HG03442 (cell line): ENCODE data around the gene ZFHX3.

Experiments
- ATAC-seq: cut with Tn5 transposase; IDR thresholded peaks from one replicate; pipeline ENCODE4 v1.9.1; 2021; ENCODE audit warnings: mild to moderate bottlenecking, moderate library complexity; ENCODE audit not compliant: unreplicated experiment

Gene ZFHX3

DNA sequence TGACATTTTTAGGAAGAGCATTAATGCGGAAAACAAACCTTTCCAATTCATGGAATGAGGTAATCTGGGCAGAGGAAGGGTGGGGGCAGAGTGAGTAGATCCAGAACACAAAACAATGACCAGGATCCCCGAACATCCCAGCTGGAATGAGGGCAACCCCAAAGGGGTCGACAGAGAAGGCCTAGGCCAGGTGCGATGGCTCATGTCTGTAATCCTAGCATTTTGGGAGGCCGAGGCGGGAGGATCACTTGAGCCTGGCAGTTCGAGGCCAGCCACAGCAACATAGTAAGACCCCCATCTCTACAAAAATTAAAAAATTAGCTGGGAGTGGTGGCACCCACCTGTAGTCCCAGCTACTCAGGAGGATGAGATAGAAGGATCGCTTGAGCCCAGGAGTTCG lies 64.7 kb downstream of the ZFHX3 start:
- no peak for ATAC-seq

DNA sequence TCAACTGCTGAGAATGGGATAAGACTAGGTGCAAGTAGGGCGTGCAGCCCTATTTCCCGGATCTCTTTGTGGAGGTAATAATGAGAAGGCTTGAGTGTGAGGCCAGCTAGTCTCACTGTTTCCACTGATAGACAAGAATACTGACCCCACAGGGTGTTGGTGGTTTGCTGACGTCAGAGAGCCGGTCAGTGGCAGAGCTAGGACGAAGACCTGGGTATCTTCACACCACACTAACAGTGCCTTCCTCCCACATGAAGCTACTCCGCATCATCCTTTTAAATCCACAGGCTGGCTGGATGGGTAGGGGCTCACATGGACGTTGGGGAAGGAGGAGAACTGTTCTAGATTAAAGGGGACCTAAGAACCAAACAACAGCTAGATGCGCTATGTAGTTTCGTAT lies 68.0 kb downstream of the ZFHX3 start:
- no peak for ATAC-seq

DNA sequence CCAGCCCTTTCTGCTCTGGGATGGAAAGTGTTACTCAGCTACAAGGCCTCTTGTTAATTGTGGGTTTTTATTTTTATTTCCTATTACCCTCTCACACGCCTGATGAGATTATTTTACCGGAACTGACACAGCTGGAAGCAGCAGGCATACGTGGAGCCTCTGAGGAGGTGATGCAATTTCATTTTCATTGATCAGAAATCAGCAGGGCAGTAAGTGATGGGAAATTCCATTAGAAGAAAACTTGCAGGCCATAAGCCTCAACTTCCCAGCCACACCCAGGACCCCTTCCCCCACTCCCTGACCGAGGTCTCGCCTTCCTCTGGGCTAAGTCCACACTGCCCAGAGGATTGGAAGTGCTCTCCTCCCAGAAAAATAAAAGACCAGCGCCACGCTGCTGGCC lies 69.7 kb downstream of the ZFHX3 start:
- no peak for ATAC-seq

DNA sequence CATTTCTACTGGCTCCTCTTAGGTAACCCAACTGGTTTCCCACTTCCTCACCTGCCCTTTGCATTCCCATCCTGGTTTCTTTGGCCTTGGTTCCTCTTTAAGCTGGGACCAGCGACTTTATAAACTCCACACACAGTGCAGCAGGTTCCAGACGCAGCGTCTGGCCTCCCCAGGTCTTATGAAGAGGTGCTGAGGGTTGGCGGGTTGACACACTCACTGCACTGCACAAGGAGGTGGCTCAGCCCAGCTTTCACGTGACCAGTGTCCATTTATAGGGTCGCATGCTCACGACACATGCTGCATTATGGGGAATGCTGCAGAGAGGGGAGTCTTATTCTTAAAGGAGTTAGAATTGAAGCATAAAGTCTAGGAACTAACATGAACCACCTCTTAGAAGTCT lies 70.8 kb downstream of the ZFHX3 start:
- no peak for ATAC-seq

DNA sequence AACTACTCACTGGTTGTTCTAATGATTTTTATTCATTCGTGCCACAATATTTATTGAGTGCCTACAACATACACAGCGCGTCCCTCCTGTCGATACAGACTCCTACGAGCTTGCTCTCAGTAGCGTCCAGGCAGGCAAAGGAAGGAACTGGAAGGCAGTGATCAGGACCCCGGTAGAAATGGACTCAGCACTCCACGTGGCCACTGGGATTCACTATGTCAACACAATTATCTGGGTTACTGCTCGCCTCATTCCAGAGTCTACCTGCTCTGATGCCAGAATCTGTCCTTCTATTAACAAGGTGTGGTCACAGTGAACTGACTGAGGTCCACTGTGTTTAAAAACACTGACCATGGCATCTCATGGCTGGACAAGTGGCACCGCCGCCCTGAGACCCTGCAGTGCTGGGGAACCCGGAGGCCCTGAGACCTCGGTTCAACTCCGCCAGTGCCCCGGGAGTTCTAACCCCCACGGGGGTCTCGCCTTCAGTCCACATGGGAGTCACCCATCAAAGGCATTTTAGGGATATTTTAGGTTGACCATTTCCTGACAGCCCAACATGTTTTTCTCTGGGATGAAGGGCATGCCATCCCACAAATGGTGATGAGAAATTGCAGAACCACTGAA lies 71.4 kb downstream of the ZFHX3 start:
- ATAC-seq = no peak

DNA sequence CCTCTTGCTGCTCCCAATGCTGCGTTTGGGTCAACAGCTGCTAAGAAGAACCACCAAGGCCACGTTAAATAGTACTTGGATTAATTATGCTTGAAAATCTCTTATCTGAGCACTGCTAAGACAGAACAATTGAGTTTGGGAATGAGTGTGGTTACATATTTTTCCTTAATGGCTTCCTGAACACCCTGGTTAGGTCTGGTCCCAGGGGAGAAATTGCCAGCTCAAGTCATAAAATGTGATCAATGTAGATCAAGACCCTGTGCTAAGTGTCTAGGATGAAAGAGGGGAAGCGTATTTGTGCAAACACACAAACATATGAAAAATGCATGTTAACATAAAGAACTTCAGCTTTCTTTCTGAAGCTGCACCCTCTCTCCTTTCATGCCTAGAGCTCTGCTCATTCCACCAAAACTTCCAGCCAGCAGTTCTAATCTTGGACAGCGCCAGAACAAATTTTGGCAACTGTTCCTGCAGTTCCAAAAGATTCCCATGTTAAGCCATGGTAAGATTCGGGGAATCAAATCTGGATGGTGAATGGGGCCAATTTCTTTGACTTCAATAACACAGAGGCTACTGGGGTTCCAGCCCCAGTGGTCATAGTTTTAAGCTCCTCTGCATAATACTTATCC lies 72.0 kb downstream of the ZFHX3 start:
- ATAC-seq = no peak

DNA sequence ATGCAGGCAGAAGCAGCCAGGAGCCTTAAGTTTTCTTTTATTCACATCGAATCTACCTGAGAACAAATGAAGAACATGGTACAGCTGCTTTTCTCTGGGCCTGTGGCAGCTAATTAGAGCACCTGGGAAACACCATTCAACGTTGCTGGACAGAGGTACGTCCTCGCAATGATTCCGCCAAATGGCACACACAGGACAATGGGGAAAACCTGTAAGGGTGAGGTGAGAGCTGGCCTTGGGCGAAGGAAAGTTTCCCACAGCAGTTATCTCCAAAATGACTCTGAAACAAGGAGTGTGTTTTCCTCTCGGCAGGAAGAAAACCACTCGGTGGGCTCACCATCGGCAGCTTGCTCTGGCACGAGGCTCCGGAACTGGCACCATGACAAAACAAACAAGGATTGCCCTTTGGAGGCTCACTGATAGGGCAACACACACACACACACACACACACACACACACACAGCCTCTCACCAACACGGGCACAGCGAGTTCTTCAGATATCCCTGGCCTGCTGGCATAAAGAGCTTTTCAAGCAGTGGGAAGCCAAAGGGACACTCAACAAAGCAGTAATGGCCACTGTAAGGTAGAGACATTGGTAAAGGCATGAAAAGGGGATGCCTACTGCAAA lies 73.7 kb downstream of the ZFHX3 start:
- no peak for ATAC-seq

DNA sequence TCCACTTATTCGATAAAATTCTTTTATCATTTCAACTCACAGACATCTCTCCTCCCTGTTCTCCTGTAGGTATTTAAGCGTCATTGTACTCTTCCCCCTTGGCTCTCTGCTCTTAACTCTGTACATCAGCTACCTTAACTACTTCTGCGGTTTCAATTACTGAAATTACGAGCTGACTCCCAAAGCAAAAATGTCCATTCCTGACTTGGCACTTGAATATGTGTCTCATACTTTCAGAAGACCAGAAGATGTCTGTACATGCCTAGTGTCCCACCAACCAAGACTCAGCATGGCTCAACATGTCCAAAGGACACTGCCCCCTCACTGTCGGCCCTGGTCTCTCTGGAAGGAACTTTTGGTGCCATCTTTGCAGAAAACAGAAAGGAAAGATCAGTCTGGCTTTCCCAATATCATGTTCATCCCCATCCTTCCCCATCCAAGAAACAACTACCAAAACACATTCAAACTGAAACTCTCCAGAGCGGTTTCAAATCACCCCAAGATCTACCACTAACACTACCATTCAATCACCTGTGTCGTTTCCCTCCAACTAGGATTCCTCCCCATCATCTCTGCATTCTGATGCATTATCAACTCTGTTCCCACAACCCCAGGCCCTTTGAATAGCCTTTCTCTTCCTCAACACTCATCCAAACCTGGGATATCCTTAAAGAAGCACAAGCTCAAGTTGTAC lies 74.9 kb downstream of the ZFHX3 start:
- ATAC-seq = no peak

DNA sequence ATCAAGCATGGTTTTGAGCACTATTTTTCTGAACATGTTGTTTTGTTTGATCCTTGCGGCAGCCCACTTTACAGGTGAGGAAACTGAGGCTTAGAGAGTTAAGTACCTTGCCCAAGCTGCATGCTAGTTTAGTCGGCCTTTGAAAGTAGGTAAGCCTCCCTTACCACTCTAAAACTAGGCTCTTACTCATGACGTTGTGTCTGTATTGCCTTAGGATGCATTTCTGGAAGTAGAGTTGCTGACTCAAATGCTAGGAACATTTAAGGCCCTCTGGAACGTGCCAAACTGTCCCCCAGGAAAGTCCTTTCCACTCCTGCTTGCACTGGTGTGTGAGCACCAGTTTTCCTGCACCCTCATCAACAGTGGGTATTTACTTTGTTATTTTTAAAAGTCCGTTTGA lies 76.6 kb downstream of the ZFHX3 start:
- no peak for ATAC-seq

DNA sequence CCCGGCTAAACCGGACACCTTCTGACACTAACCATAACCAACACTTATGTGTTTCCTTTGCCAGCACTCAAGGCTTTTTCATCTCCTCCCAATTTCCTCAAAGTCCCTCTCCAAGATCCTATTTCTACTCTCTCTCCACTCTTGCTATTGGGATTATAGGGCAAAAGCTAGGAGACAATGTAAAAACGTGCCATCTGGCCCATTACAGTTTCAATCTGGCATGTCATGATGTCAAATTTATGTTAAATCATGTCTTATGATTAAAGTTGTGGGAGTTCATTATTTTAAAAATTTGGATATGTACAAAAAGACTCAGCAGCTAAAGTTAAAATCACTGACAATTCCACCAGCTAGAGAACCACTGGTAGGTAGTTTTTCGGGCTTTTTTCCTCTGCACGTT lies 77.3 kb downstream of the ZFHX3 start:
- no peak for ATAC-seq

DNA sequence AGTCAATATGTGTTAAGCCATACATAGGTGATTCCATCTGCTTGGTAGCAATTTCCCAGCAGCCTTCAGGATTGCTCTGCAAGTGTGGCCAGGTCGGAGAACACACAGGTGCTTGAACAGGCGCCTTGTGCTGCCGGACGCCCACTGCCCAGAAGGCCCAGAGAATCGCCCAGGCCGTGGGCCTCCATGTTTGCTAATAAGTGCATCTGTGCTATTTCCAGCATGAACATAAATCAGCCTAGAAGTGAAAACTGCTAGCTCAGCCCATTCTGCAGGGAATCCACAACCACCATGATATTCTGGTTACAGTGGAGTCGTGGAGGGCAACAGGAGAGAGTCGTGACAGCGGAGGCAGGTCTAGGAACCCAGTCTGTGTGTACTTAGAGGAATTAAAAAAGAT lies 78.1 kb downstream of the ZFHX3 start:
- no peak for ATAC-seq

DNA sequence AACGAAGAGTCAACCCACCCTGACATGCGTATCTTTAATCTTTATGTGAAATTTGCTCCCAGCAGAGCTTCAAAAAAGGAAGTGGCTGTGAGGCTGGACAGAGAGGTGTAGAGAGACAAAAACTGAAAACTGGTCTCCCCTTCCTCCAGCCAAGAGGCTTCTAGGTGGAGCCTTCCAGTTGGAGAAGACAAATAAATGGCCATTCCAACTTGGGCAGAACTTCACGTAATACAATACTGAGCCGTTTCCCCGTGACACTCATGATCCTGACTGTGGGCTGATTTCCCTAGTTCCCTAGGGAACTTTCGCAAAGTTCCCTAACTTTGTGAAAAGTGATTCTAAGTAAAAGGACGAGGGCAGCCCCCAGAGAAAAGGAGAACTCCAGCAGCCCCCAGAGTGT lies 78.8 kb downstream of the ZFHX3 start:
- ATAC-seq = no peak

DNA sequence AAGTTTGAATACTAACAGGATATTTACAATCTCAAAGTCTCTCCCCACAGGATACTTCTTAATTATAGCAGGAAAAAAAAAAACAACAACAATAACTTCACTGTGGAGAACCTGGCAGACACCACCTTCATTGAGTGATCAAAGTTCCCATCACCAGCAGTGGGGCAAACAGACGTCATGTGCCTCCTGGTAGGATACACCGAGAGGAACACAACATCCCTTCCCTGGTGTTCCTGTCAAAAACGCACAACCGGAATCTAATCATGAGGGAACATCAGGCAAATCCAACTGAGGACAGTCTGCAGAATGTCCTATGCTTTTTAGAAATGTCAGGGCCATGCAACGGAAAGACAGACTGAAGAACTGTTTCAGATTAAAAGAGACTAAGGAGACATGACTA lies 80.0 kb downstream of the ZFHX3 start:
- ATAC-seq = no peak

DNA sequence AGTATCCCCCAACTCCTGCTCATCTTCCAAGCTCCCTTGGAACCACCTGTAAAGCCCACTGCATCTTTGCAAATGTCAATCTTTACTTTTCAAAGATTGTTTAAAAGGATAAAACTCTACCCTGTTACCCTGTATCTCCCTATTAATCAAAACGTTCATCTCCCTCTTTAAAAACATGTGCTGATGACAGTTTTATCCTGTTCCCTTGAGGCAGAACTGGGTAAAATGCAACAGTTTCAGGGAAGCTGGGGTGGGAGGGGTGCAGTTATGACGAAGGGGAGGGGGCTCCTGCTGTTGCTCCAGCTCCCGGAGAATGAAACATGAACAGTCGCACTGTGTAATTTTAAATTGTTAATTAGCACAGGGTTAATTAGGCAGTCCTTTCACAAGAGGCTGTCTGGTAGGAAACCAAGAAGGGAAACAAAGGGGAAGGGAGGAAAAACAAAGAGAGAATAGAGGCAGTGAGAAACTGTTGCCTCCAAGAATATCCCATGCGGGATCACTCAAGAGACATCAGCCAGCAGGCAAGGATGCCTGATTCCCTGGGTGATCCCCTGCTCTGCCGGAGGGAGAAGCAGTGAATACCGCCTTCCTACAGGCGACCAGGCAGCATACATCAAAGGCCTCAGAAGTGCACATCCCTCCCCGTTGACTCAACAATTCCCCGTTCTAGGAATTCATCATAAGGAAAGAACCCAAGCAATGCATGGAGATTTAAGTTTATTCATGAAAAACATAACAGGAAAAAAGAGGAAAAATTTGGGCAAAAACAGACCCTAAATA lies 84.2 kb downstream of the ZFHX3 start:
- no peak for ATAC-seq

DNA sequence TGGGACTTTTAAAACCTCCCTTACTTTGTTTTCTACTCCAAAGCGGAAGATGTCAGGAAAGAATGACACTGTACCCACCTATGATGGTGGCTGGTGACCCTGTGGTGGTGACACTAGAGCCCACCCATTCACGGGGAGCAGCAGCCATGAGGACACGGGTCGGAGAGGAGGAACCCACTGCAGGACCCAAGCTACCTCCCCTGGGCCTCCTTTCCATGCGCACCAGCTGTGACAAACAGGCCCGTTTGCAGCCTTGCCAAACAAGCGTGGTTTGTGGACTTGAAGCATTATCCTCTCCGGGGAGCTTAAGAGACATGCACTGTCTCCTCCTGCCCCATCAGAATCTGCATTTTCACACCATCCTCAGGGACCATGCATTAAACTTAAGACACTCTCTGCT lies 85.6 kb downstream of the ZFHX3 start:
- ATAC-seq = no peak

DNA sequence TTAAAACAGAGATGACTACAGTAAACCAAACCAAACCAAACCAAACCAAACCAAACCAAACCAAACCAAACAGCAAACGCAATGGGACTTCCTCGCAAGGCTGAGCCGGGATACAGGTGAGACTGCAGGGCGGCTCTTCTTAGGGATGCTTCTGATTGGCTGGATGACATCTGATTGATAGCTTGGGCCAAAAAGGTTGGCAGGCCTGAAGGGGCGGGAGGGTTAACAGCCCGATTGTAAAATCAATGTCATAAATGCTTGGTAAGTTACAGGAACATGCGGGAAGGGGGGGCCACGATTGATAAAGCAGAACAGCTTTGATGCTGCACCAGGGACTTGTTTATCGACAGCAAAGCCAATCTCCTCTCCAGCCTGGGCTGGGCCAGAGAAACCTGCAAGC lies 86.1 kb downstream of the ZFHX3 start:
- no peak for ATAC-seq

DNA sequence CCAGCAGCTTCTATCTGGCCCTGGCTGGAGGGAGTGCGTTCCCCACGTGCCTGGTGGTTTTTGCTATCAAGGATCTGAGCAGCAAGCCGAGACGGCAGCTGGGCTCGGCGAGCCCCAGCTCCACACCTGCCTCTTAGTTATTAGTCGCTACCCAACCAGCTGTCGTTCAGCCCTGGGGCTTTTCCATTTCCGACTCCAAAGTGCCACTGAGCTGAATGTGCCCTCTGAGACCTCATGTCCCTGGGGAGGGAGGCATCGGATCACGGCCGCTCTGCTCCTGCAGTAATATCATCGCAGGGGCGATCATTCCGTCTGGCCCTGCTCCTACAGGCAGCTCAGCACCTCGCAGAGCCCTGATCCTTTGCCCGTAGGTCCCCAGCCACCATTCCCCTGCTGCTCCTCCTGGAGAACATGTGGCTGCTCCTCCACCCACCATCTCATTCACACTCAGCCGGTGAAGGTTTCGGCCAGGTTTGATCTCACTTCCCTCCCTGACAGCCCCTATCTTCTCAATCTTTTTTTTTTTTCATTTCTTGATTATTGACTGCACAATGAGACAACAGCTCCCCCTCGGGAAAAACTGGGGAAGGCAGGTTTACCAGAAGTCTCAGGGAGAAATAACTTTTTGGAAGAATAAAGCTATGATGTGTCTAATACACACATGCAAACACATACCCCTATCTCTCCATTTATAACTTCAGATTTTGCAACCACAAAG lies 86.7 kb downstream of the ZFHX3 start:
- no peak for ATAC-seq

DNA sequence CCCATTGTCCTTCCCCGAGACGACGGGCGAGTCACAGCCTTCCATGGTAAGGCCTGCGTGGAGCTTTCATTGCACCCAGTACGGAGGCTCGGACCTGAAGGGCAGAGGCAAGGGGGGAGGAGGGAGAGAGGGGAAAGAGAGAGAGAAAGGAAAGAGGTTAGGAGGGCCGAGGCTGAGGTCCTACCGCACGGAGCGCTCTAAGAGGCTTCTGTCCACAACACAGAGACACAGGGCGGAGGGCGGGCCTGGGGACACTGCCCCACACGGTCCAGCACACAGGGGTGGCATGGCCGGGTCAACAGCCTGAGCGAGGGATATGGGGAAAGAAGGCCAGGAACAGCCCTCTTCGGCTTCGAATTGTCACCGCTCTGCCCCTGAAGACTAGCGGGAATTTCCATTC lies 87.8 kb downstream of the ZFHX3 start:
- no peak for ATAC-seq

DNA sequence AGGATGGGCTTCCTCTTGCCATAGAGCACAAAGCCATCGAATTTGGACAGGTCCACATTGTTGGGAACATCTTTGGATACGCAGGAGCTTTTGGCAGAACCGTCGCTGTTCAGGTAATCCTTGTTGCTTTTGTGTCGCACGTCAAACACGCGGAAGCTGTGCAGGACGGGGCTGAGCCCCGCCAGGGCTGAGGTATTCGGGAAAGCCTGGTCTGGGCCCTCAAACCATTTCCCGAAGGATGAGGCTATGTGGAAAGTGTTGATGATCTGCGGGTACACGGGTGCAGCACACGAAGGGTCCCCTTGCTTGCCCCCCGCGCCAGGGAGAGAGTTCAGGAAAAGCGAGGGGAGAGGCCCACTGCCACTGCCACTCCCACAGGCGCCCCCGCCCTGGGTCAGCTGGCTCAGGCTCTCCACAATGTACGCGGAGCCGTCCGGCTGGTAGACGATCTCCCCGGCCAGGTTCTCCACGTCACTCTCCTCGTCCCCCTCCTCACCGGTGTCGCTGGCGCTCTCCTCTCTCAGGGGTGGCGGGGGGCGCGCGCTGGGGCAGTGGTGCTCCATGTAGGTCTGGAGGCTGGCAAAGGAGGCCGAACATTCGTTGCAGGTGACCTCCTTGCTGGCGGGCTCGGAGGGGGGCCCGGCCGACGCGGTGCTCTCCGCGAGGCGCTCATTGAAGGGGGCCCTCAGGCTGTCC lies 88.5 kb downstream of the ZFHX3 start:
- no peak for ATAC-seq

DNA sequence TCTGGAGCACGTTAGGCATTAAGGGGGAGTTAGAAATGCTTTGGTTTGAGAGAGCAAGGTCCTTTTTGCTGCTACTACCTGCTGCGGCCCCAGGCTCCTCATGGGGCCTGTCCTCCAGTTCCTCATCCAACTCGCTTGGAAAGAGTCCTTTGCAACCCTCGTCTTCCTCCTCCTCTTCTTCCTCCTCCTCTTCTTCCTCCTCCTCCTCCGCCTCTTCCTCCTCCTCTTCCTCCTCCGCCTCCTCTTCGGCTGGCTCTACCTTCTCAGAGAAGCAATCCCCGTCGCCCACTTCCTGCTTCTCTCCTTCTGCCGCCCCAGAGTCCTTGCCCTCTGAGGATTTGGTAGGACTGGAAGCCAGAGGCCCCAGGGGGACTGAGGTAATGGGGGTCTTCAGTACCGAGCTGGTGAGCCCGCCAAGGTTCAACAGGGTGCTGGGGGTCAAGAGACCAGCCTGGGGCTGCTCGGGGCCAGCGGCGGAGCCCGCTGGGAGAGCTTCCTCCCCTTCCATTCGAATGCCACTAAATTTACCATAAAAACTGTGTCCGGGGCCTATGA lies 89.3 kb downstream of the ZFHX3 start:
- ATAC-seq = no peak
